ENCODE results near the gene GHRH. TPM values are rescaled to one million over a fixed set of nuclear protein-coding genes. Genes with fewer than 3 reads are reported as not detected.

GHRH gene
- total and polyA plus RNA-seq, 4 donors, result not detected

DNA sequence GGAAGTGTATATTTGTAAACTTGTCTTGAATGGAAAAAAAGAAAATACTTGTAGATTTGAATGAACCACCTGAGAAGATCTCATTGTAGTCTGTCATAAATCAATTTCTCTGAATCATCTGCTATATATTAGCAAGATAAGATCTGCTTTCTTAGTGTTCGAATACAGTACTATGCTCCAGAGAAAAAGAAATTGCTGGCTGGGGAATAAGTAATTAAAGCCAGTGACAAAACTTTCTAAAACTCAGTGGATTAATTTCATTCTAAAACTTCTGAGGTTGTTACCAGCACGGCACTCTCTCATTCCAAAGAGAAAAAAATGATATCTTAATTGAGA lies 59.8 kb downstream of the GHRH start:
- Histone ChIP-seq H3K27ac (ENCODE audit: low read depth in 1 of 2, low read length in 1 of 2) (no peak overlapping the region), H3K36me3 (ENCODE audit: control insufficient read depth in 4 of 4, insufficient read depth in 4 of 4, low read length in 4 of 4) (peaks cover 19 to 44% (median 34%) of the 10 kb centered on the region in 4 donors), H3K9me3 (ENCODE audit: control insufficient read depth in 4 of 4, insufficient read depth in 3 of 4, low read length in 3 of 4) (no peaks in the 10 kb centered on the region), H3K27me3 (ENCODE audit: control insufficient read depth in 3 of 3, insufficient read depth in 3 of 3, low read length in 2 of 3) (no peaks in the 10 kb centered on the region), H3K4me1 (ENCODE audit: control insufficient read depth in 5 of 5, insufficient read depth in 5 of 5, low read length in 5 of 5) (no peaks in the 10 kb centered on the region), H3K9ac (ENCODE audit: insufficient read depth in 1 of 2, low read length in 2 of 2) (no peak overlapping the region), H3K4me3 (no peak overlapping the region)
- DNase-seq (no peak), ATAC-seq (ENCODE audit: insufficient read depth, low FRiP score) (no peak)
- no peak for TF ChIP-seq CTCF (IDR thresholded peaks at IDR 0.05; ENCODE audit: control extremely low read depth, extremely low read depth)
- 77 to 92% methylated on average over 2 of the region's 2 CpGs for WGBS, 2 donors

Other genes with a start within 250 kb of the GHRH start
- gene RBL1, start 165.8 kb downstream of the GHRH start, total RNA-seq, result 1 to 10 TPM; 9.0 to 9.5 TPM
- gene RBL1, start 165.8 kb downstream of the GHRH start, polyA plus RNA-seq, result 1 to 10 TPM; 1.4 to 1.7 TPM
- 100 to 1,000 TPM; 102 to 286 TPM for gene RPN2, start 82.5 kb downstream of the GHRH start, total RNA-seq
- 100 to 1,000 TPM in 1 of 2 donors, 10 to 100 TPM in 1; 88.9 to 276 TPM for gene RPN2, start 82.5 kb downstream of the GHRH start, polyA plus RNA-seq
- gene MROH8, start 82.3 kb downstream of the GHRH start, total RNA-seq, result 1 to 10 TPM; 3.3 to 4.0 TPM
- gene MROH8, start 82.3 kb downstream of the GHRH start, polyA plus RNA-seq, result 1 to 10 TPM in 1 of 2 donors, under 1 TPM in 1; 0.84 to 1.6 TPM
- gene MANBAL, start 27.8 kb upstream of the GHRH start, total RNA-seq, result 10 to 100 TPM; 20.8 to 37.3 TPM
- 10 to 100 TPM; 41.4 to 57.4 TPM for gene MANBAL, start 27.8 kb upstream of the GHRH start, polyA plus RNA-seq
- 10 to 100 TPM; 57.8 to 69.5 TPM for gene SRC, start 84.3 kb upstream of the GHRH start, total RNA-seq
- gene SRC, start 84.3 kb upstream of the GHRH start, polyA plus RNA-seq, result 10 to 100 TPM; 35.6 to 42.5 TPM

Measured in lung (tissue), 12 donors.